Glomerular endothelial cell (primary cell): ENCODE measurements around the gene ACYP1. TPM values are rescaled to one million over a fixed set of nuclear protein-coding genes. Genes with fewer than 3 reads are reported as not detected.

Experiments used
- DNase-seq: peaks from one replicate; pipeline ENCODE4 v3.0.0-alpha.2; 2011; ENCODE audit warnings: low read depth, low spot score; ENCODE audit errors: extremely low read depth
- total RNA-seq: library from RNA; depleted of rRNA; stranded (reverse); fragments of >200 nt; gene quantifications from 2 replicates; pipeline ENCODE4 v1.2.3, GENCODE V29; 2015

The ACYP1 gene
- total RNA-seq, 1 donor from 2014 or later, result 13.3 TPM

GRCh38 chr14:75042035-75042434 is 21.8 kb downstream of the ACYP1 start:
- DNase-seq, result no peak

- DNase-seq, result no peak
These were observed 22.2 kb downstream of the ACYP1 start for GRCh38 chr14:75041613-75042012.

GRCh38 chr14:75040959-75041358 is 22.9 kb downstream of the ACYP1 start:
- DNase-seq, result no peak

GRCh38 chr14:75040507-75040906 is 23.3 kb downstream of the ACYP1 start:
- no peak for DNase-seq

GRCh38 chr14:75032939-75033338 is 30.9 kb downstream of the ACYP1 start:
- no peak for DNase-seq

GRCh38 chr14:75030147-75030546 is 33.7 kb downstream of the ACYP1 start:
- DNase-seq, result no peak

GRCh38 chr14:75025876-75026275 is 37.9 kb downstream of the ACYP1 start:
- no peak for DNase-seq

GRCh38 chr14:75025082-75025481 is 38.7 kb downstream of the ACYP1 start:
- no peak for DNase-seq

- no peak for DNase-seq
These were observed 40.7 kb downstream of the ACYP1 start for GRCh38 chr14:75023108-75023507.

GRCh38 chr14:75022655-75023054 is 41.2 kb downstream of the ACYP1 start:
- DNase-seq, result no peak

- no peak for DNase-seq
These were observed 45.1 kb downstream of the ACYP1 start for GRCh38 chr14:75018694-75019093.

- no peak for DNase-seq
These were observed 47.0 kb downstream of the ACYP1 start for GRCh38 chr14:75016815-75017214.

GRCh38 chr14:75015496-75015895 is 48.3 kb downstream of the ACYP1 start:
- no peak for DNase-seq

GRCh38 chr14:75013290-75013689 is 50.5 kb downstream of the ACYP1 start:
- DNase-seq, result no peak

GRCh38 chr14:75011356-75011994 is 52.3 kb downstream of the ACYP1 start:
- no peak for DNase-seq

GRCh38 chr14:75010472-75011093 is 53.2 kb downstream of the ACYP1 start:
- DNase-seq, result no peak

- no peak for DNase-seq
These were observed 54.6 kb downstream of the ACYP1 start for GRCh38 chr14:75009176-75009575.

GRCh38 chr14:75005357-75005756 is 58.5 kb downstream of the ACYP1 start:
- no peak for DNase-seq

- no peak for DNase-seq
These were observed 60.4 kb downstream of the ACYP1 start for GRCh38 chr14:75003250-75004027.
